IPS DF 6.9 (cell line): ENCODE results near the gene MACROD2.
A peak's percentile ranks its signal among the peaks of the same experiment; 100 is the strongest.

Source experiments
- DNase-seq: peaks from one replicate; pipeline ENCODE4 v3.0.0-alpha.2; 2013; ENCODE audit warnings: low read depth, low spot score
- H3K27ac ChIP-seq: one replicate; pipeline ENCODE4 v1.5.1; 2013; ENCODE audit warnings: low read length, control low read depth
- H3K27me3 ChIP-seq: 2 replicates; pipeline ENCODE4 v1.6.1; 2013; ENCODE audit warnings: mild to moderate bottlenecking, low read length; ENCODE audit not compliant: control insufficient read depth, insufficient read depth
- H3K36me3 ChIP-seq: 2 replicates; pipeline ENCODE4 v1.6.1; 2013; ENCODE audit warnings: low read length; ENCODE audit not compliant: control insufficient read depth, insufficient read depth
- H3K4me1 ChIP-seq: 2 replicates; pipeline ENCODE4 v1.6.1; 2013; ENCODE audit warnings: low read length; ENCODE audit not compliant: control insufficient read depth, insufficient read depth
- H3K4me3 ChIP-seq: 2 replicates; pipeline ENCODE4 v1.5.1; 2013; ENCODE audit warnings: mild to moderate bottlenecking, low read length
- H3K9me3 ChIP-seq: 2 replicates; pipeline ENCODE4 v1.6.1; 2013; ENCODE audit warnings: low read length, inconsistent platforms; ENCODE audit not compliant: control insufficient read depth, insufficient read depth
- WGBS: extraction: QIAGEN DNeasy Blood & Tissue Kit; methylation state at CpG from one replicate; pipeline ENCODE4 v1.1.7; 2013; ENCODE audit warnings: mixed read lengths, missing lambda C conversion rate; ENCODE audit not compliant: insufficient read length, insufficient coverage; 5-methylcytosine and 5-hydroxymethylcytosine counted together

MACROD2 gene

DNA sequence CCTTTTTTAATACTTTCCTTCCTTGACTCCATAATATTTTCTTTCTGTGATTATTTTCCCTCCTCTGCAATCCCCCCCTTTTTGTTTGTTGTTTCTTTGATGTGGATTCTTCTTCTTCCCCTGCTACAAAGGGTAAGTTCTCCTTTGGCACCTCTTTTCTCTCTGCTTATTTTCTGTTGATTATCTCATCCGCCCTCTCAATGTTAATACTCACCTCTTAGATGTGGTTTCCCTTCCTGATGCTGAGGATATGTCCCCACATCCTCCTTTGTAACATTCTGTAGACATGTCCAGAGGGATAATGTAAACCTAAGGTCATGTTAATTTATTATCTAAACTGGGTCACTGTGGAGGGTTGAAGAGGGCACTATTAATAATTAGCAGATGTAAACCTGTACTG is 324.4 kb downstream of the MACROD2 start:
- Histone ChIP-seq H3K27ac (no peak overlapping the region), H3K4me1 (no peaks in the 10 kb centered on the region), H3K4me3 (no peak overlapping the region), H3K36me3 (no peaks in the 10 kb centered on the region), H3K9me3 (no peaks in the 10 kb centered on the region), H3K27me3 (no peaks in the 10 kb centered on the region)
- no peak for DNase-seq
- WGBS = no CpG with 5 or more reads among the region's 1 CpG

DNA sequence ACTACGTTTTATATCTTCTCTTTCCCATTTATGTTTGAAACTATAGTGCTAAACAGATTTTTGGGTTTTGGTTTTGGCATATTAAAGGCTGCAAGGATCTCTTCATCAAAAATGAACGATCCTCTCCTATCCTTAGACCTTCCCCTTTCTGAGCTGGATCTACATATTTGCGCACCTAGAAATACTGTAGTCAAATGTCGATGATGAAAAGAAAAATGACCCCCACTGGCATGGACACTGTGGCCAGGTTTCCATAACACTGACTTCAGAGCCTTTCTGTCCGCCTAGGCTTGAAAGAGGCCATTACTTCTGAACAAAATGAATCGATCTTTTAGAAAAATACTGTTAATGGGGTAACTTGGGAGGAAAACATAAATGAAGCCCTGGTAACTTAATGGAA is 336.3 kb downstream of the MACROD2 start:
- no peak overlapping the region for H3K27ac ChIP-seq
- H3K36me3 ChIP-seq = no peaks in the 10 kb centered on the region
- WGBS = no CpG with 5 or more reads among the region's 6 CpGs
- DNase-seq = no peak
- H3K4me1 ChIP-seq = no peaks in the 10 kb centered on the region
- no peaks in the 10 kb centered on the region for H3K27me3 ChIP-seq
- no peaks in the 10 kb centered on the region for H3K9me3 ChIP-seq
- no peak overlapping the region for H3K4me3 ChIP-seq

DNA sequence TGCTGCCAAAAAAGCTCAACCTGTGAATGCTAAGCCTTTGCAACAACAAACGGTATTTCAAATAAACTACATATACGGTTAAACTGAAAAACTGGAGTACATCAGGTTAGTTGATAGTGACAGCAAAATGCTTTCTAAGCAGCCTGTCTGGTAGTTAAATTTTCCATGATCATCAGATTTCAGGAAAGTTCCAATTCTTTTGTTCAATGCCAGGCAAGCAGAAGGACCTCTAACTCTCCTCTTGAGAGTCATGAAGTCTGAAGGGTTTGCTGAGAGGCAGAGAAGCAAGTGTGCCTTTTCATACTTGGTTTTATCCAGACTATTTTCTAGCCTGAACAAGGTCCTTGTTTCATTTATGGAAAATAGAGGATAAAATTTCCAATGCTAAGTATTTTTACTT is 337.6 kb downstream of the MACROD2 start:
- H3K4me1 ChIP-seq = 0 out of 2 replicates have a peak, but pooled peaks cover 1% of the 10 kb centered on the region
- H3K27me3 ChIP-seq = no peaks in the 10 kb centered on the region
- no peaks in the 10 kb centered on the region for H3K9me3 ChIP-seq
- no CpG with 5 or more reads among the region's 2 CpGs for WGBS
- H3K4me3 ChIP-seq = no peak overlapping the region
- H3K36me3 ChIP-seq = no peaks in the 10 kb centered on the region
- H3K27ac ChIP-seq = no peak overlapping the region
- DNase-seq = no peak

DNA sequence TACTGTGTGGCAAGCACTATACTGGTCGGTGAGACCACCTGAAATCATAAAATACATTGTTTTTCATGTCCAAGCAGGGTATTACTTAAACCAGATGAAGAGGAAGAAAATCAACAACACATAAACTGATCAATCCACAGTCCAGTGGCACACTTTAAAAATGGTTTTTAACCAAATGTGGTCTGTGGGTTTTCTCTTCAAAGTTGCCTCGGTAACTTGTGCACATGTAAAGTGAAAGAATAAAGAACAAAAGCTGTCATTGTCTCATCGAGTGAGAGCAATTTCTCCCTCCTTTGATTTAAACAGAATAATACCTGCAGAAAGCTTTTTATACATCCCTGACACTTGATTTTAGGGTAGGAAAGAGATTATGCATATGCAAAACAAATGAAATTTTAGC is 338.4 kb downstream of the MACROD2 start:
- no peak for DNase-seq
- no peak overlapping the region for H3K4me3 ChIP-seq

DNA sequence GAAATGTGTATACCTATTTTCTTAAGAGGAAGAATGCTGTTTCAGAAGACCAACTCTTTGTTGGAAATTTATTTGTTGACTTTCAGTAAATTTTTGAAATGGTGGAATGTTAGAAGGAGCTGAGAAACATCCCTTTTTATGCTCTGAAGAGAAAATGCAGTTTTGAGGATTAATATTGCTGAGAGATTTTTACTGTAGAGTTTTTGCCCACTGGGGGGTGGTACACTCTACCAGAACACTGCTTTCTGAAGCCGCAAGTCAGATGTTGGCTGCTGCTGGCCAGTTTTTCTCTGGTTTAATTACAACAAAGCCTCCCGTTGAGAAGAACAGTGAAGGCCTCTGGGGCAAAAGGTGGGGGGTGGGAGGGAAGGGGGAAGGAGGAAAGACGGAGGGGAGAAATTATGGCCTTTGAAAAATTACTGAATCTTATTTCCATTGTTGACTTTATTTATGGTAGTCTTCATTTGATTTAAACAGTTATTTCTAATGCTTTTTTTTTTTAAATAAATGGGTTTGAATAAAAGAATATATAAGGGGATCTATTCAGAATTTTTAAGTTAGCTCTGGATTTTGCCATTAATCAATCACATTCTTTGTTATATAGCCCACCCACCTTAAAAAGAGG is 339.1 kb downstream of the MACROD2 start:
- Histone ChIP-seq H3K27ac (no peak overlapping the region), H3K9me3 (no peaks in the 10 kb centered on the region), H3K27me3 (no peaks in the 10 kb centered on the region), H3K4me1 (0 out of 2 replicates have a peak, but pooled peaks cover 1% of the 10 kb centered on the region), H3K36me3 (no peaks in the 10 kb centered on the region), H3K4me3 (no peak overlapping the region)
- WGBS = no CpG with 5 or more reads among the region's 3 CpGs
- peak; percentile 16 for DNase-seq

More for the DNA sequence above, 338.4 kb downstream of the MACROD2 start:
- Histone ChIP-seq H3K27me3 (no peaks in the 10 kb centered on the region), H3K9me3 (no peaks in the 10 kb centered on the region), H3K27ac (no peak overlapping the region), H3K36me3 (no peaks in the 10 kb centered on the region), H3K4me1 (0 out of 2 replicates have a peak, but pooled peaks cover 1% of the 10 kb centered on the region)
- no CpG with 5 or more reads among the region's 3 CpGs for WGBS

DNA sequence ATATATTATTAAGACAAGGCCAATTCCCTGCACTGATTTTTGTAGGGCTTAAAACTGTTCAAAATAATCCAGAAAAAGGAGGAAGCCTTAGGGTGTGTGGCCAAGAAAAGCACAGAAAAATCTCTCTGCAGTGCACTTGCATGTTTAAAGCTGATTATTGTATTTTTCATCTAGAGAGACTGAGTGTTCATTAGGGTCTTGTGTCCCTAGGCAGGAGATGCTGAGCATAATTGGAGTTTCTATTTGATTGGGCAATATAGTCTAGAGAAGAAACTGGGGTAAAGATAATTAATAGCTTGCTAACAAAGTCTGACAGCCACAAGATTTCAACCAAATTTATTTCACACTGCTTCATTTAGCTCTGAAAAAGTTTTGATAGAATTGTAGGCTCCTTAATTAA is 339.7 kb downstream of the MACROD2 start:
- H3K27ac ChIP-seq = no peak overlapping the region
- no peaks in the 10 kb centered on the region for H3K36me3 ChIP-seq
- DNase-seq = no peak
- H3K4me1 ChIP-seq = 0 out of 2 replicates have a peak, but pooled peaks cover 1% of the 10 kb centered on the region
- H3K9me3 ChIP-seq = no peaks in the 10 kb centered on the region
- H3K27me3 ChIP-seq = no peaks in the 10 kb centered on the region
- H3K4me3 ChIP-seq = no peak overlapping the region

DNA sequence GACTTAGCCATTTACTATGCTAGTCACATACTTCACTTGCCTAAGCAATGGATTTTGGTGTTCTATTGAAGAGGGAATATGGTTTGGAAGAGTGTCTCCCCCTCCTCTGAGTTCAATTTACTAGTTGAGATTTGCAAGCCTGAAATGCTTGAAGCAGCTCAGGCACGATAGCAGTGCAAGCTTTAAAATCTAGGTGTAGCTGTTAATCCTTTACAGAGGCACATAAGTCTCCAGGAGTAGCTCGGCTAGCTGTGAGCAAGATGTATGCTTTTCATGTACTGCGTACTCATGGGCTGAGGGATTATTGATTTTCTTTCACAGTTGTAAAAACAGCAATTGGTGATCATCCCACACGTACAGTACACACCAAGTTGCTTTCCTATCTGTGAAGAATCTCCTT is 341.4 kb downstream of the MACROD2 start:
- WGBS = no CpG with 5 or more reads among the region's 4 CpGs
- Histone ChIP-seq H3K9me3 (no peaks in the 10 kb centered on the region), H3K27ac (no peak overlapping the region), H3K4me1 (0 out of 2 replicates have a peak, but pooled peaks cover 1% of the 10 kb centered on the region), H3K36me3 (no peaks in the 10 kb centered on the region), H3K27me3 (no peaks in the 10 kb centered on the region), H3K4me3 (no peak overlapping the region)
- no peak for DNase-seq

DNA sequence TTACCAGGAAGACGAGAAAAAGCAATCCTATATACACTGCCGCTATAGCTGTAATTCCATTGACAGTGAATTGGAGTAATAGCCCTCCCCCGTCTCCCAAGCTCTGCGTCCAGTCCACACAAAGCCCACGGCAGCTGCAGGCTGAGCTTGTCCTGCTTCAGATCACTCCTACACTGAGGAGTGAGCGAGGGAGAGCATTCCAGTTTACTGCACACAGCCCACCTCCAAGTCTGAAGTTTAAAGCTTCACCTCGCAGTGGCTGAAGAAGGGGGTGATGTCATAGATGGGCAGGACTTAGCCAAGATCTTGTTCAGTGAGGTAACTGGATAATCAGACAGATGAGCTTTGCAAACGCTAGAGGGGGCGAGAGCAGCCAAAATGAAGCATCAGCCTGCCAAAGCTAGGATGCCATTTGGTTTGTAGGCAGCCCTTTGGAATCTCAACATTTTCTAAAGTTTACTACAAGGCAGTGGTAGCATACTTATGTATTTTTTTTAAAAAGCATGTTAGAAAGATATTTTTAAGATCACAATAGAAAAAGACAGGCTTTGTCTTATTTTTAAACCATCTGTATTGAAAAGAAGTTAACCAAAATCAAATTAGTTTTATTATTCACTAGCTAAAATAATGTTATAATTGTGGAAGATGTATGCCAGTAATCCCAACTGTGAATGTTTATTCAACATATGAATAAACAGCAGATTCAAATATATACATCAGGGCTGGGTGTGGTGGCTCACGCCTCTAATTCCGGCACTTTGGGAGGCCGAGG is 342.3 kb downstream of the MACROD2 start, which contains the start of gene FLRT3:
FLRT3 (minus strand) TSS at position 213 of the 772 bp plus-strand sequence. CDS start 10,106 bp downstream, outside the sequence.
- Histone ChIP-seq H3K36me3 (no peaks in the 10 kb centered on the region), H3K4me3 (peak within 1 kb of the TSS; percentile 34; the same call in 1 of the 2 replicates), H3K4me1 (0 out of 2 replicates have a peak, but pooled peaks cover 1% of the 10 kb centered on the region), H3K27me3 (no peaks in the 10 kb centered on the region), H3K27ac (no peak within 1 kb of the TSS), H3K9me3 (no peaks in the 10 kb centered on the region)
- WGBS = no CpG with 5 or more reads among the region's 12 CpGs
- DNase-seq = peak; percentile 75

DNA sequence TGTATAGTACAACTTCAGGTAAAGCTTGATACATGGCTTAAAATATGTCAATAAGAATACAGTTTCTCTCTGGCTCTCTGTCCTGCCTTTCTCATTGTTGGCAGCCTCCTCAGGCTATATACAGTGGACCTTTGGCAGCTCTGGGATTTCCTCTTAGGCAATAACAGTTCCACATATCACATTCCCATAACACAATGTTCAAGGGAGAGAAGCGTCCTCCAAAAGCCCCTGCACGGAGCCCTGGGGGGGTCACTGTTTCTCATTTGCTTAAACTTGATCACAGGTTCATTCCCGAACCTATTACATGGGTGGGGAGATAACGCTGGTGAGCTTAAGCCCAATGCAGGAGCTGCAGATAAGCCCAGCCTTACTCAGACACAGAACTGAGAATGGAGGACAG is 346.5 kb downstream of the MACROD2 start:
- no CpG with 5 or more reads among the region's 4 CpGs for WGBS
- Histone ChIP-seq H3K4me1 (0 out of 2 replicates have a peak, but pooled peaks cover 1% of the 10 kb centered on the region), H3K27ac (no peak overlapping the region), H3K27me3 (no peaks in the 10 kb centered on the region), H3K9me3 (no peaks in the 10 kb centered on the region), H3K36me3 (no peaks in the 10 kb centered on the region), H3K4me3 (no peak overlapping the region)
- DNase-seq = no peak

DNA sequence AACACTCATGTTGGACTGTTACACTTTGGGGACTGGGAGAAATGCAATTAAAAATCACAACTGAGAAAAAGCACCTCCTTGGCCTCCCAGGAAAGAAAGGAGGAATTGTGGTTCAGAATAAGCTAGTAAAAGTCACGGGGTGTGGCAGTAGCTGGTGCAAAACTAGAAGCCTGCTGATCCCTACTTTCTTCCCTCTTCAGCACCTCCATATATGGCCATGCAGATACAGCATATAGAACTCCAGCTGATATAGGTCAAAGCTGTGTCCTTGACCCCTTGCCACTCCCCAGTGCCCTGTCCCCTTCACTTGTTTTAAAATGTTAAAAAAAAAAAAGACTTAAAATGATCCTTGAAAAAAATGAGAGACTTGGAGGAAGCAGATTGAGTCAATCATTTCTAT is 347.6 kb downstream of the MACROD2 start:
- Histone ChIP-seq H3K4me1 (no peaks in the 10 kb centered on the region), H3K4me3 (no peak overlapping the region), H3K9me3 (no peaks in the 10 kb centered on the region), H3K27ac (no peak overlapping the region), H3K36me3 (no peaks in the 10 kb centered on the region), H3K27me3 (no peaks in the 10 kb centered on the region)
- DNase-seq = no peak
- WGBS = no CpG with 5 or more reads among the region's 1 CpG
